ENCODE data around the gene TOM1.
"Not testable (repeated sequence)": the region's sequence is repeated elsewhere in the genome, so short reads cannot be mapped to it uniquely, and the experiment has no call there.

Gene TOM1

DNA sequence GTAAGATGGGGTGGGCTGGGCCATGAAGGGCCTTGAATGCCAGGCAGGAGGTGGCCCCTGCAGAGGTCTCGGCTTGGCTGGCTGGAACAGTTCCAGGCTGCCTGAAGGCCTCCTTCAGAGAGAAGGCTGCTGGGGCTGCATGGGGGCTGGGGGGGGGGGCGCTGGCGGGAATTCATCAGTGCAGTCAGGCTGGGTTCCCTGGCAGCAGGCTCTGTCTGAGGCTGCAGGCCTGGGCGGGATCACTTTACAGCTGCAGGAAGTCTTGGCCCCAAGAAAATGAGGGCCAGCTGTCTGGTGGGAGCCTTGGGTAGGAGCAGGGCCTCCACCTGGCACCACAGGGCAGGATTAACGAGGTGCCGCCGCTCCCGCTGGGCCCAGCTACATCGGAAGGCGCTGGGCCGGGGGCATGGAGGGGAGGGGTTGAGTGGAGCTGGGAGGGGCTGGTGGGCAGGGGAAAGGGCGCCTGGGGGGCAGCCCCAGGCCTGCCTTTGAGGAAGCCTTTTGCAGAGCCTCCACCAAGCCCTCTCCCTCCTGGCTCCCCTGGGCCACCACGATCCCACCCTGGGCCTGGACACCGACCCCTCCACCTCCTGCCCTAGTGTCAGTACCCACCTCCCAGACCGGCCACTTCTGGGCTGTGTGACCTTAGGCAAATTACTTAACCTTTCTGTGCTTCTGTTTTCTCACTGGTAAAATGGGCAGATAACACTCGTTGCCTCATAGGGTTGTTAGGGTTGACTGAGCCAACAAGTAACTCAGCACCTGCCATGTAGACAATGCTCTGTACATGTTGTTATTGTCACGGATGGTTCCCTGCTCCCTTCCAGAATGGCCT is 50.2 kb downstream of the TOM1 start:
- Histone ChIP-seq H3K4me1 (ENCODE audit: insufficient read depth, low read length) (peaks cover 20% of the 10 kb centered on the region), H3K4me3 (ENCODE audit: low read depth in 1 of 2, low read length in 2 of 2) (no peak overlapping the region)

DNA sequence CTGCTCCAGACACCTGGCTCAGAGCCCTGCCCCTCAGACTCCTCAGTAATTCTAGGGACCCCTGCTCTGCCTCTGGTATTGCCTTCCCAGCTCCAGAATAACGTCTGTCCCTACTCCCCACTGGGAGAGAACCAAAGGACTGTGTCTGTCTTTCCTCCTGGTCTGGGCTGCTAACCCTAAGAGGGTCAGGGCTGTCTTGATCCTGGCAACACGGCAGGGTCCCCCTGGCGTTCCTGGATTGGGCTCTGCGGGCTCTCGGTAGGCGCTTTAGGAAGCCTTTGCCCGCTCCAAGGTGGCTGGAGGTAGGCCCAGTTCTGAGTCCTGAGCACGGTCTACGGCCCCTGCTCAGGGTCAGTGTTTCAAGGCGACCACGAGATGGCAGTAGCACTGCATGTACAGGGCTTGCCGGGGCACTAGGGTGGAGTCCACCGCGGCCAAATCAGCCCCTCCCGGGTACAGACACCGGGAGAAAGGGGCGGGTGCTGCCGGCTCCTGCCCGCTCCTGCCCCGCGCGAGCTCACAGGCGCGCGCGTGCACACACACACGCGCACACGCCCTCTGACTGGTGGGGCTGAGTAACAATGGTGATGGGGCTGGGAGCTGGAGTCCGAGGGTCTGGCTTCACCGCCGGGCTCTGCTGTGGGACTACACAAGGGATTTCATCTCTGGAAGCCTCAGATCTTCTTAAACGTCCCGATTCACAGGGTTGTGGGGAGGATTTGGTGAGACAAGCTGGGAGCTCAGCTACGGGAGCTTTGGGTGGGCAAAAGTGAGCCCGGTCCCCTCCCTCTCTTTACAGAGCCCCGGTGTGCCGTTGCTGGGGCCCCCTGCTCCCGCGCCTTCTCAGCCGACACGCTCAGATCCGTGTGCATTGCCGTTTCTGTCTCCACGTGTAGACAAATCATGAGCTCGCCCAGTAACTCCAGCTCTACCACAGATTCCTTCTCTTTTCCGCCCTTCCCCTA is 51.1 kb downstream of the TOM1 start:
- Histone ChIP-seq H3K4me3 (ENCODE audit: low read depth in 1 of 2, low read length in 2 of 2) (peak overlapping the region; percentile 81 to 83), H3K9me3 (ENCODE audit: low read length) (no peaks in the 10 kb centered on the region), H3K27ac (ENCODE audit: low read depth, low read length) (peak overlapping the region; percentile 89), H3K36me3 (ENCODE audit: insufficient read depth, low read length) (no peaks in the 10 kb centered on the region), H3K4me1 (ENCODE audit: insufficient read depth, low read length) (peaks cover 20% of the 10 kb centered on the region), H3K27me3 (ENCODE audit: control insufficient read depth in 1 of 2, insufficient read depth in 2 of 2, low read length in 2 of 2) (no peaks in the 10 kb centered on the region), H3K9ac (ENCODE audit: low read length) (peak overlapping the region; percentile 93)

More for the DNA sequence above, 50.2 kb downstream of the TOM1 start:
- Histone ChIP-seq H3K9me3 (ENCODE audit: low read length) (no peaks in the 10 kb centered on the region), H3K27me3 (ENCODE audit: control insufficient read depth in 1 of 2, insufficient read depth in 2 of 2, low read length in 2 of 2) (no peaks in the 10 kb centered on the region), H3K36me3 (ENCODE audit: insufficient read depth, low read length) (no peaks in the 10 kb centered on the region), H3K27ac (ENCODE audit: low read depth, low read length) (peak overlapping the region; percentile 87), H3K9ac (ENCODE audit: low read length) (peak overlapping the region; percentile 68)

DNA sequence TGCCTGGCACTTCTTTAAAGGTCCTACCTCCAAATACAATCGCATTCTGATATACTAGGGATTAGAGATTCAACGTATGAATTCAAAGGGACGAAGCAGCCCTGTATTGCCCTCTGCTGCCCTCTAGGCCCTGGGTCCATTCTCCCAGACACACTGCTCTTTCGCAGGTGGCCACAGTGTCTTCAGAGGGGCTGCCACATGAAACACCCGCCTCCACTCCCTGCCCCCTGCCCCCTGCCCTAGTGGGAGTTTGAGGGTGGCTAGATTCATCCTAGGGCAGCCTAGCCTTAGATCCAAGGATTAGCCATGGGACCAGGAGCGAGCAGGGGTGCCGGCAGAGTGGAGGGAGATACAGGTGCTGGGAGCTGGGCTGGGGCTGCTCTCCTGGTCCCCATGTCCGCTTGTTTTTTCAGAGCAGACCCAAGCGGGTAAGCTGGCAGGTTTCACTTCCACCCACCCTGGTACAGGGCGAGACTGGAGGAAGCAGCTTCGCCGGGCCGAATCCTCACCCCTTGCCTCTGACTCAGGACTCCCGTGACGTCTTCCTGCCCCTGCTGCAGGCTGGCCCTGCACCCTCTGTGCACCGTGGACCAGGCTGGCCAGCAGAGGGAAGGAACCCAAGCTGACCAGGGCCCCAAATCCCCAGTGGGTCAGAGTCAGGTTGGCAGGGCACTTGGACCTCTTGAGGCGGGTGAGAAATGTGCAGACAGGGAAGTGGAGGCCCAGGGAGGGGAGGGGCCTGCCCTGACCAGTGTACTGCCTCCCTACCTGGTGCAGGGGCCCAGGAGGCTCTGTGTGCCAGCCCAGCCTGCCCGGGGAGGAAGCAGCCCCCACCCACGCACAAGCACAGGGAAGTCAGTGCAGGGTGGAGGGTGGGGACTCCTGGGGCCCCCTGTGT is 52.8 kb downstream of the TOM1 start:
- Histone ChIP-seq H3K4me1 (ENCODE audit: insufficient read depth, low read length) (peaks cover 20% of the 10 kb centered on the region), H3K4me3 (ENCODE audit: low read depth in 1 of 2, low read length in 2 of 2) (no peak overlapping the region), H3K9ac (ENCODE audit: low read length) (no peak overlapping the region), H3K9me3 (ENCODE audit: low read length) (no peaks in the 10 kb centered on the region), H3K36me3 (ENCODE audit: insufficient read depth, low read length) (no peaks in the 10 kb centered on the region), H3K27me3 (ENCODE audit: control insufficient read depth in 1 of 2, insufficient read depth in 2 of 2, low read length in 2 of 2) (no peaks in the 10 kb centered on the region), H3K27ac (ENCODE audit: low read depth, low read length) (peak overlapping the region; percentile 42)

DNA sequence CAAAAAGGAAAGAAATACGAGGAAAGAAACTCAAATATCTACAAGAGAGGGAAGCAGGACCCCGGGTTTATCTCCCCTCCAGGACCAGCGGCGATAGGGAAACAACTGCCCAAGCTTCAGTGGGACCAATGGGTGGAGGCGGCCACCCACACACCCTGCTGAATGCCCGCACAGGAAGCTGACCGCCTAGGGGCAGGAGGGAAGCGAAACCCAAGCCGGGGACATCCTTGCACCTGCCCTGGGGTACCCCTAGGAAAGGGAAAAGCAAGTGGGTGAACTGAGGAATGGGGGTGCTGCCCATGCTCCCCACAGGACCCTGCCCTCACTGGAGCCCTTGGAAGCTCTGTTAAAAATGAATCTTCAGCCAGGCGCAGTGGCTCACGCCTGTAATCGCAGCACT is 53.6 kb downstream of the TOM1 start:
- no peaks in the 10 kb centered on the region for H3K36me3 ChIP-seq (ENCODE audit: insufficient read depth, low read length)
- no peak overlapping the region for H3K4me3 ChIP-seq (ENCODE audit: low read depth in 1 of 2, low read length in 2 of 2)
- no peaks in the 10 kb centered on the region for H3K27me3 ChIP-seq (ENCODE audit: control insufficient read depth in 1 of 2, insufficient read depth in 2 of 2, low read length in 2 of 2)
- no peak overlapping the region for H3K9ac ChIP-seq (ENCODE audit: low read length)
- H3K27ac ChIP-seq (ENCODE audit: low read depth, low read length), result peak overlapping the region; percentile 23
- H3K4me1 ChIP-seq (ENCODE audit: insufficient read depth, low read length), result peaks cover 20% of the 10 kb centered on the region
- H3K9me3 ChIP-seq (ENCODE audit: low read length), result no peaks in the 10 kb centered on the region

DNA sequence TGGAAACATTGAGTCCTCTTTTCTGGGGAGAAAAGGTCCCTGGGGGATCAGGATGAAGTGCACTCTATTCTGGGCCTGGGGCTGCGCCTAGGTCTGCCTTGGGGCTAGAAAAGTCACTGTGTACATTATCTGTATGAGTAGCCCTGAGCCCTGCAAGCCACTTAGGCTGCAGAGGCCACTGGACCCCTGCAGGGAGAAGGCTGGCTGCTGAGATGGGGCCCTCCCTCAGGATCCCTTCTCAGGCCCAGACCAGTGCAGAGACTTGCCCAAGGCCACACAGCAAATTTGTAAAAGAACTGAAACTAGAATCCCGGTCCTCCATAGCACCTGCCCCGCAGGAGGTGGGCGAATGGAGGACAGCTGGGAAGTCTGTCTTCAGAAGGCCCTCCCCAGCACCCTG is 54.4 kb downstream of the TOM1 start:
- Histone ChIP-seq H3K9ac (ENCODE audit: low read length) (no peak overlapping the region), H3K27ac (ENCODE audit: low read depth, low read length) (no peak overlapping the region)

DNA sequence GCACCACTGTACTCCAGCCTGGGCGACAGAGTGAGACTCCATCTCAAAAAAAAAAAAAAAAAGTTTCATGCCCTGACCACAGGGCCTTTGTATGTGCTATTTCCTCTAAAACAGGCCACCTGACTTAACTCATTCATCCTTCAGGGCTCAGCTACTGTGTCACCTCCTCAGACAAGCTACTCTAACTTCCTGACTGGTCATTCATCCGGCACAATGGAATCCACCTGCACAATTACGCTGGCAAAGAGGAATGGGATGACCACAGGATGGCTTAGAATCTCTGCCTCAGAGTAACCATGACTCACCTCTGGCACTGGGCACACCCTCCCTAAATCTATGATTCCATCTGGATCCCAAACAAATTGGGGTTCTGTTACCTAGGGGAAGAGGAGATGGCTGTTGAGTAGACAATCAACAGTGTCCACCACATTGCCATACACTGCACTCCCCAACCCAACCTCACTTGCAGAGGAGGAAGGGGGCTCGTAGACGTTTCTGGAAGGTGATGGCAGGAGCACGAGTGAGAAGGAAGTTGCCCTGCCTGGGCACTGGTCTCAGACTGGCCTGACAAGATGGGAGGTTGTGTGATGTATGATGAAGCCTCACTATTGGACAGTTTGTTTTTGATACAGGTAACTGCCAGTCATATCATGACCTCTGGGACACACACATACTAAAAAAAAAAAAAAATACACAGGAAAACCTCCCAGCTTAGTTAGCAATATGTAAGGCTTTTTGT is 58.4 kb downstream of the TOM1 start:
- H3K4me3 ChIP-seq (ENCODE audit: low read depth in 1 of 2, low read length in 2 of 2), result no peak overlapping the region
- H3K36me3 ChIP-seq (ENCODE audit: insufficient read depth, low read length), result no peaks in the 10 kb centered on the region
- H3K27me3 ChIP-seq (ENCODE audit: control insufficient read depth in 1 of 2, insufficient read depth in 2 of 2, low read length in 2 of 2), result peaks cover 6 to 8% of the 10 kb centered on the region in 2 donors
- H3K4me1 ChIP-seq (ENCODE audit: insufficient read depth, low read length), result no peaks in the 10 kb centered on the region
- H3K9me3 ChIP-seq (ENCODE audit: low read length), result no peaks in the 10 kb centered on the region
- H3K27ac ChIP-seq (ENCODE audit: low read depth, low read length), result no peak overlapping the region
- H3K9ac ChIP-seq (ENCODE audit: low read length), result no peak overlapping the region

More for the DNA sequence above, 54.4 kb downstream of the TOM1 start:
- no peak overlapping the region for H3K4me3 ChIP-seq (ENCODE audit: low read depth in 1 of 2, low read length in 2 of 2)
- no peaks in the 10 kb centered on the region for H3K36me3 ChIP-seq (ENCODE audit: insufficient read depth, low read length)
- no peaks in the 10 kb centered on the region for H3K27me3 ChIP-seq (ENCODE audit: control insufficient read depth in 1 of 2, insufficient read depth in 2 of 2, low read length in 2 of 2)
- no peaks in the 10 kb centered on the region for H3K9me3 ChIP-seq (ENCODE audit: low read length)
- peaks cover 20% of the 10 kb centered on the region for H3K4me1 ChIP-seq (ENCODE audit: insufficient read depth, low read length)

DNA sequence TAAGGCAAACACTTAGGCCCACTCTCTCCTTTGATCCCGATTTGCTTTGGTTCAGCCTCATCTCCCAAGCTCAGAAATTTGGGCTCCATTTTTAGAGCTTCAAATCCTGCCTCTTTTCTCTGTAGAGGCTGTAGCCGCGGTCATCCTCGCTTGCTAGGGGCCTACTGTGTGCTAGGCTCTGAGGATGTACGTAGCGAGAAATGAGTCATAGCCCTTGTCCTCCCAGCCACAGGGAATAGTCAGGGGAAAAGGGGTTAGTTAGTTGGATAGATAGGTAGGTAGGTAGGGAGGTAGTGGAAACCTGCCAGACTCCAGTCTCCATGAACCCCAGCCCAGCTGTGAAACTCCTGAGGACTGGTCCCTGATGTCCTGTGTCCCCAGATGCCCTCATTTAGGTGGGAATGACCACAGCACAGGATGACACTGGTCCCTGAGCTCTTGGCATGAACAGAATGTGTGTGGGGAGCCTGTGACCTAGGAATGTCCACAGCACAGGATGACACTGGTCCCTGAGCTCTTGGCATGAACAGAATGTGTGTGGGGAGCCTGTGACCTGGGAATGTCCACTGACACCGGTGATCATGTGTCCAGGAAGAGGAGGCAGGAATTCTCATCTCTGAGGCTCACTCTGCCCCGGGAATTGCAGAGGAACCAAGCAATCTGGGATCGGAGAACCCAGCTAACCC is 59.8 kb downstream of the TOM1 start:
- H3K9me3 ChIP-seq (ENCODE audit: low read length), result no peaks in the 10 kb centered on the region
- no peak overlapping the region for H3K9ac ChIP-seq (ENCODE audit: low read length)
- H3K4me1 ChIP-seq (ENCODE audit: insufficient read depth, low read length), result no peaks in the 10 kb centered on the region
- H3K27me3 ChIP-seq (ENCODE audit: control insufficient read depth in 1 of 2, insufficient read depth in 2 of 2, low read length in 2 of 2), result peaks cover 8 to 13% of the 10 kb centered on the region in 2 donors
- H3K4me3 ChIP-seq (ENCODE audit: low read depth in 1 of 2, low read length in 2 of 2), result no peak overlapping the region
- H3K36me3 ChIP-seq (ENCODE audit: insufficient read depth, low read length), result no peaks in the 10 kb centered on the region
- no peak overlapping the region for H3K27ac ChIP-seq (ENCODE audit: low read depth, low read length)

DNA sequence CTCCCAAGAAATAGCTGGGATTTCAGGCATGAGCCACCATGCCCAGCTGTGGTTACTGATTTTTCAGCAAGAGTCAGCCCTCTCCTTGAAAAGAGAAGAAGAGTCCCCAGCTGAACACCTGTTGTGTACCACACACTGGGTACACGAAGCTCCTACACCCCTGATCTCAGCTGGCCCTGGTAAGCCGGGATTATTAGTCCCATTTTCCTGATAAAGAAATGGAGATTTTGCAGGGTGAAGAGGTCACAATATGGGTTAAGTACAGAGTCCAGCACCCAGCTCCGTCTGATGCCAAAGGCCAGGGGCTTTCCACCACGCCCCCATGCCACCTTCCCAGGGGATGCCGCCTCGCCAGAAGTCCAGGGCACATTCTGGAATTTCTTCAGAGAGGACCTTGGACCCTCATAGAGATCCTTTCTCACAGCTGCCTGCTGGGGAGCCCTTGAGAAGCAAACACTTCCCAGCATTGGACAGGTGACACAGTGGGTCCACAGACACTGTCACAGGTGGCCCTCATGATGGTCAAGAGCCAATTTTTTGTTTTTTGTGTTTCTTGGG is 61.4 kb downstream of the TOM1 start:
- H3K4me3 ChIP-seq (ENCODE audit: low read depth in 1 of 2, low read length in 2 of 2), result no peak overlapping the region
- no peak overlapping the region for H3K27ac ChIP-seq (ENCODE audit: low read depth, low read length)
- peaks cover 8 to 13% of the 10 kb centered on the region in 2 donors for H3K27me3 ChIP-seq (ENCODE audit: control insufficient read depth in 1 of 2, insufficient read depth in 2 of 2, low read length in 2 of 2)
- H3K4me1 ChIP-seq (ENCODE audit: insufficient read depth, low read length), result no peaks in the 10 kb centered on the region
- H3K9me3 ChIP-seq (ENCODE audit: low read length), result no peaks in the 10 kb centered on the region
- H3K36me3 ChIP-seq (ENCODE audit: insufficient read depth, low read length), result no peaks in the 10 kb centered on the region
- no peak overlapping the region for H3K9ac ChIP-seq (ENCODE audit: low read length)

DNA sequence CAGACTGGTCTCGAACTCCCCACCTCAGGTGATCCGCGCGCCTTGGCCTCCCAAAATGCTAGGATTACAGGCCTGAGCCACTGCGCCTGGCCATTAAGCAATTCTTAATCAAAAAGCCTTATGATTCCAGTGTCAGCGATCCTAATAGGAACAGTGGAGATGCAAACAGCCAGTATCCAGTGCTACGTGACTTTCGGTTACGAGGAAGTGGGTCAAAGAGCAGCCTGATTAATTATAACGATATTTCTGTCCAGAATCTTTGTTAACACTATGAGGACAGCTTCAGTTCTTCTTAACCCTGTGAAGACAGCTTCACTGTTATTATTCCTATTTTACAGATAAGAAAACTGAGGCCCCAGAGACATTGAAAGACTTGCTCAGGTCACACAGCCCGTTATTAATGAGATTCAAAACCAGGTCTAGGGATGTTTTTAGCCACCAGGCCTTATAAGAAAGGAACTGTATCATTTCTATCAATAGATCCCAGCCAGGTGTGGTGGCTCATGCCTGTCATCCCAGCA is 63.9 kb downstream of the TOM1 start:
- H3K36me3 ChIP-seq (ENCODE audit: insufficient read depth, low read length), result no peaks in the 10 kb centered on the region
- no peak overlapping the region for H3K4me3 ChIP-seq (ENCODE audit: low read depth in 1 of 2, low read length in 2 of 2)
- H3K27ac ChIP-seq (ENCODE audit: low read depth, low read length), result no peak overlapping the region
- no peak overlapping the region for H3K9ac ChIP-seq (ENCODE audit: low read length)
- H3K9me3 ChIP-seq (ENCODE audit: low read length), result no peaks in the 10 kb centered on the region
- H3K27me3 ChIP-seq (ENCODE audit: control insufficient read depth in 1 of 2, insufficient read depth in 2 of 2, low read length in 2 of 2), result peaks cover 8 to 13% of the 10 kb centered on the region in 2 donors
- no peaks in the 10 kb centered on the region for H3K4me1 ChIP-seq (ENCODE audit: insufficient read depth, low read length)

DNA sequence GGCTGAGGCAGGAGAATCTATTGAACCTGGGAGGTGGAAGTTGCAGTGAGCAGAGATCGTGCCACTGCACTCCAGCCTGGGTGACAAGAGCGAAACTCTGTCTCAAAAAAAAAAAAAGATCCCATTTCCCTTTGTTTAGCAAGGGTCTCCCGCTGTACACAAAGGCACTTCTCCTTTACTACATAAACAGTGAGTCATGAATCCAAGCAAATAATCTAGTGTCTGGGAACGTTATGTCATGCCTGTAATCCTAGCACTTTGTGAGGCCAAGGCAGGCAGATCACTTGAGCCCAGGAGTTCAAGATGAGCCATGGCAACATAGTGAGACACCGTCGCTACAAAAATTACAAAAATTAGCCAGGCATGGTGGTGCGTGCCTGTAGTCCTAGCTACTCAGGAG is 64.5 kb downstream of the TOM1 start:
- H3K27me3 ChIP-seq (ENCODE audit: control insufficient read depth in 1 of 2, insufficient read depth in 2 of 2, low read length in 2 of 2), result peaks cover 8 to 13% of the 10 kb centered on the region in 2 donors
- not testable (repeated sequence) for H3K9ac ChIP-seq (ENCODE audit: low read length); H3K9me3 ChIP-seq (ENCODE audit: low read length); H3K4me3 ChIP-seq (ENCODE audit: low read depth in 1 of 2, low read length in 2 of 2); H3K4me1 ChIP-seq (ENCODE audit: insufficient read depth, low read length); H3K36me3 ChIP-seq (ENCODE audit: insufficient read depth, low read length); H3K27ac ChIP-seq (ENCODE audit: low read depth, low read length)

Data from muscle layer of colon (tissue), 2 donors.